Endothelial cell (in vitro differentiated cells): ENCODE data around the gene FBXO24. TPM values are rescaled to one million over a fixed set of nuclear protein-coding genes. Genes with fewer than 3 reads are reported as not detected.
"Not testable (repeated sequence)": the region's sequence is repeated elsewhere in the genome, so short reads cannot be mapped to it uniquely, and the experiment has no call there.

Source experiments
- DNase-seq: peaks from one replicate; pipeline ENCODE4 v3.0.0; 2021; ENCODE audit warnings: low spot score
- H3K27ac Mint-ChIP-seq: one replicate; pipeline ENCODE4 v1.8.0; 2021; ENCODE audit warnings: mixed read lengths, inconsistent platforms; ENCODE audit not compliant: unreplicated experiment
- H3K27me3 Mint-ChIP-seq: one replicate; pipeline ENCODE4 v1.8.0; 2021; ENCODE audit warnings: mild to moderate bottlenecking, moderate library complexity, mixed read lengths, inconsistent platforms; ENCODE audit not compliant: unreplicated experiment
- H3K36me3 Mint-ChIP-seq: one replicate; pipeline ENCODE4 v1.8.0; 2021; ENCODE audit warnings: mild to moderate bottlenecking, low read depth, mixed read lengths, inconsistent platforms; ENCODE audit not compliant: unreplicated experiment
- H3K4me1 Mint-ChIP-seq: one replicate; pipeline ENCODE4 v1.8.0; 2021; ENCODE audit warnings: mild to moderate bottlenecking, mixed read lengths, inconsistent platforms; ENCODE audit not compliant: unreplicated experiment
- H3K4me3 Mint-ChIP-seq: one replicate; pipeline ENCODE4 v1.8.0; 2021; ENCODE audit warnings: mild to moderate bottlenecking, mixed read lengths, inconsistent platforms; ENCODE audit not compliant: unreplicated experiment
- H3K9me3 Mint-ChIP-seq: one replicate; pipeline ENCODE4 v1.8.0; 2021; ENCODE audit warnings: mixed read lengths, inconsistent platforms; ENCODE audit not compliant: unreplicated experiment
- CTCF ChIP-seq: fragments of 200-600 bp; sonication (generic); IDR thresholded peaks from one replicate; pipeline ENCODE4 v1.5.0; 2021; ENCODE audit warnings: antibody characterized with exemption; ENCODE audit not compliant: unreplicated experiment
- long read RNA-seq: library from polyadenylated mRNA; unstranded; transcript quantifications from one replicate; pipeline ENCODE4 v2.0.0, GENCODE V29; 2020; ENCODE audit not compliant: unreplicated experiment
- total RNA-seq: library from RNA; stranded (reverse); fragmentation: NEBNext Ultra II Directional; extraction: Animal tissue kit (Norgen Biotek cat#: 25700); gene quantifications from one replicate; pipeline ENCODE4 v1.2.1, GENCODE V29; 2021; ENCODE audit not compliant: unreplicated experiment

The FBXO24 gene
- 1.3 TPM for total RNA-seq
- long read RNA-seq, partial matches to known transcripts = 0 of 3 reads
- long read RNA-seq, other reads (novel, unspliced or antisense) = 3 of 3 reads

- no peak for TF ChIP-seq CTCF
- peak; percentile 99 for DNase-seq
- Mint-ChIP-seq H3K36me3 (peaks cover 6% of the 10 kb centered on the region), H3K4me3 (peak within 1 kb of the TSS; percentile 99), H3K27ac (peak within 1 kb of the TSS; percentile 96), H3K27me3 (peaks cover 29% of the 10 kb centered on the region), H3K9me3 (no peaks in the 10 kb centered on the region), H3K4me1 (peaks cover 47% of the 10 kb centered on the region)
Measured at GRCh38 chr7:100586266-100587025, at the start of gene FBXO24. Gene FBXO24, plus strand, starts transcription at chr7:100586328. Its CDS starts 298 bp downstream, at chr7:100586626.

GRCh38 chr7:100536695-100537094 lies 49.4 kb upstream of the FBXO24 start:
- H3K4me3 Mint-ChIP-seq, H3K27me3 Mint-ChIP-seq, DNase-seq, H3K36me3 Mint-ChIP-seq, H3K27ac Mint-ChIP-seq, H3K9me3 Mint-ChIP-seq: not testable (repeated sequence)
- peaks cover 12% of the 10 kb centered on the region for H3K4me1 Mint-ChIP-seq

- H3K27ac Mint-ChIP-seq = peak overlapping the region; percentile 68
- no peak for TF ChIP-seq CTCF
- peaks cover 7% of the 10 kb centered on the region for H3K27me3 Mint-ChIP-seq
- H3K36me3 Mint-ChIP-seq = peaks cover 5% of the 10 kb centered on the region
- peak overlapping the region; percentile 94 for H3K4me3 Mint-ChIP-seq
- no peaks in the 10 kb centered on the region for H3K9me3 Mint-ChIP-seq
- no peak for DNase-seq
- peaks cover 19% of the 10 kb centered on the region for H3K4me1 Mint-ChIP-seq
Measured at GRCh38 chr7:100538348-100538653, 47.8 kb upstream of the FBXO24 start.

GRCh38 chr7:100538654-100539435 lies 47.3 kb upstream of the FBXO24 start, which contains the start of gene AGFG2:
Gene AGFG2, plus strand, starts transcription at chr7:100539203. Its CDS starts 144 bp downstream, at chr7:100539347.
- peak; percentile 100 for DNase-seq
- Mint-ChIP-seq H3K27me3 (peaks cover 7% of the 10 kb centered on the region), H3K36me3 (peaks cover 5% of the 10 kb centered on the region), H3K4me3 (peak within 1 kb of the TSS; percentile 94), H3K9me3 (no peaks in the 10 kb centered on the region), H3K27ac (peak within 1 kb of the TSS; percentile 68), H3K4me1 (peaks cover 23% of the 10 kb centered on the region)
- no peak for TF ChIP-seq CTCF

GRCh38 chr7:100539436-100540006 lies 46.6 kb upstream of the FBXO24 start:
- no peak for TF ChIP-seq CTCF
- Mint-ChIP-seq H3K27me3 (peaks cover 7% of the 10 kb centered on the region), H3K36me3 (peaks cover 6% of the 10 kb centered on the region), H3K27ac (no peak overlapping the region), H3K9me3 (no peaks in the 10 kb centered on the region), H3K4me1 (peaks cover 30% of the 10 kb centered on the region), H3K4me3 (peak overlapping the region; percentile 94)
- no peak for DNase-seq
